ENCODE data around the gene CBLN3. TPM values are rescaled to one million over a fixed set of nuclear protein-coding genes. Genes with fewer than 3 reads are reported as not detected.

CBLN3 gene
- polyA plus RNA-seq, 1 donor from 2014 or later = not detected

GRCh38 chr14:24409192-24409591 lies 20.3 kb downstream of the CBLN3 start:
- no peaks in the 10 kb centered on the region for H3K9me3 ChIP-seq (ENCODE audit: low read length)
- no peak overlapping the region for H3K27ac ChIP-seq (ENCODE audit: low read length)
- no peaks in the 10 kb centered on the region for H3K9me2 ChIP-seq (ENCODE audit: insufficient read depth, low read length)
- TF ChIP-seq POLR2AphosphoS5 (IDR thresholded peaks at IDR 0.05) = no peak
- TF ChIP-seq EP300 (conservative IDR thresholded peaks at IDR 0.05; ENCODE audit: poor library complexity, severe bottlenecking) = no peak
- TF ChIP-seq CTCF (IDR thresholded peaks at IDR 0.05; ENCODE audit: poor library complexity, severe bottlenecking) = no peak
- no peak for TF ChIP-seq RAD21 (conservative IDR thresholded peaks at IDR 0.05)
- TF ChIP-seq TAF1 (IDR thresholded peaks at IDR 0.05; ENCODE audit: low read depth) = no peak
- TF ChIP-seq EZH2 (IDR thresholded peaks at IDR 0.05; ENCODE audit: borderline replicate concordance, insufficient read depth, low read length, poor library complexity, severe bottlenecking) = no peak
- TF ChIP-seq REST (IDR thresholded peaks at IDR 0.05; ENCODE audit: borderline replicate concordance) = no peak
- TF ChIP-seq MXI1 (conservative IDR thresholded peaks at IDR 0.05; ENCODE audit: poor library complexity, severe bottlenecking) = no peak
- no peak for TF ChIP-seq SMC3 (conservative IDR thresholded peaks at IDR 0.05; ENCODE audit: poor library complexity)
- H3K9ac ChIP-seq (ENCODE audit: low read length) = no peak overlapping the region
- no peak overlapping the region for H3K4me2 ChIP-seq (ENCODE audit: low read length)
- H3K27me3 ChIP-seq (ENCODE audit: insufficient read depth, low read depth, low read length) = no peaks in the 10 kb centered on the region
- H2AFZ ChIP-seq (ENCODE audit: low read depth, low read length) = no peak overlapping the region
- H3K36me3 ChIP-seq (ENCODE audit: insufficient read depth, low read length) = no peaks in the 10 kb centered on the region
- H3F3A ChIP-seq (ENCODE audit: insufficient read depth, low read length, poor library complexity, severe bottlenecking) = no peaks in the 10 kb centered on the region
- H4K20me1 ChIP-seq (ENCODE audit: insufficient read depth) = no peaks in the 10 kb centered on the region
- no peak overlapping the region for H3K4me3 ChIP-seq (ENCODE audit: low read length)
- no peaks in the 10 kb centered on the region for H3K79me2 ChIP-seq (replicated peaks; ENCODE audit: insufficient read depth, low read length)

GRCh38 chr14:24408764-24409163 lies 20.7 kb downstream of the CBLN3 start:
- no peak for TF ChIP-seq MXI1 (conservative IDR thresholded peaks at IDR 0.05; ENCODE audit: poor library complexity, severe bottlenecking)
- no peak for TF ChIP-seq EP300 (conservative IDR thresholded peaks at IDR 0.05; ENCODE audit: poor library complexity, severe bottlenecking)
- no peak for TF ChIP-seq TAF1 (IDR thresholded peaks at IDR 0.05; ENCODE audit: low read depth)
- no peak for TF ChIP-seq CTCF (IDR thresholded peaks at IDR 0.05; ENCODE audit: poor library complexity, severe bottlenecking)
- no peak for TF ChIP-seq SMC3 (conservative IDR thresholded peaks at IDR 0.05; ENCODE audit: poor library complexity)
- TF ChIP-seq POLR2AphosphoS5 (IDR thresholded peaks at IDR 0.05) = no peak

More at GRCh38 chr14:24408764-24409163, 20.7 kb downstream of the CBLN3 start:
- no peak overlapping the region for H3K27ac ChIP-seq (ENCODE audit: low read length)
- no peak overlapping the region for H3K4me3 ChIP-seq (ENCODE audit: low read length)
- H3K9ac ChIP-seq (ENCODE audit: low read length) = no peak overlapping the region
- no peaks in the 10 kb centered on the region for H3K9me3 ChIP-seq (ENCODE audit: low read length)
- no peaks in the 10 kb centered on the region for H4K20me1 ChIP-seq (ENCODE audit: insufficient read depth)
- no peaks in the 10 kb centered on the region for H3K36me3 ChIP-seq (ENCODE audit: insufficient read depth, low read length)
- no peaks in the 10 kb centered on the region for H3K9me2 ChIP-seq (ENCODE audit: insufficient read depth, low read length)
- no peaks in the 10 kb centered on the region for H3K79me2 ChIP-seq (replicated peaks; ENCODE audit: insufficient read depth, low read length)
- H2AFZ ChIP-seq (ENCODE audit: low read depth, low read length) = no peak overlapping the region
- no peaks in the 10 kb centered on the region for H3K27me3 ChIP-seq (ENCODE audit: insufficient read depth, low read depth, low read length)
- H3F3A ChIP-seq (ENCODE audit: insufficient read depth, low read length, poor library complexity, severe bottlenecking) = no peaks in the 10 kb centered on the region
- H3K4me2 ChIP-seq (ENCODE audit: low read length) = no peak overlapping the region
